KG1 (cell line): ENCODE data around the gene CATSPER2.
"Not testable (repeated sequence)": the region's sequence is repeated elsewhere in the genome, so short reads cannot be mapped to it uniquely, and the experiment has no call there.

Source experiments
- DNase-seq: peaks from one replicate; lab custom pipeline; 2025; lab: John Stamatoyannopoulos, UW

The CATSPER2 gene

DNA sequence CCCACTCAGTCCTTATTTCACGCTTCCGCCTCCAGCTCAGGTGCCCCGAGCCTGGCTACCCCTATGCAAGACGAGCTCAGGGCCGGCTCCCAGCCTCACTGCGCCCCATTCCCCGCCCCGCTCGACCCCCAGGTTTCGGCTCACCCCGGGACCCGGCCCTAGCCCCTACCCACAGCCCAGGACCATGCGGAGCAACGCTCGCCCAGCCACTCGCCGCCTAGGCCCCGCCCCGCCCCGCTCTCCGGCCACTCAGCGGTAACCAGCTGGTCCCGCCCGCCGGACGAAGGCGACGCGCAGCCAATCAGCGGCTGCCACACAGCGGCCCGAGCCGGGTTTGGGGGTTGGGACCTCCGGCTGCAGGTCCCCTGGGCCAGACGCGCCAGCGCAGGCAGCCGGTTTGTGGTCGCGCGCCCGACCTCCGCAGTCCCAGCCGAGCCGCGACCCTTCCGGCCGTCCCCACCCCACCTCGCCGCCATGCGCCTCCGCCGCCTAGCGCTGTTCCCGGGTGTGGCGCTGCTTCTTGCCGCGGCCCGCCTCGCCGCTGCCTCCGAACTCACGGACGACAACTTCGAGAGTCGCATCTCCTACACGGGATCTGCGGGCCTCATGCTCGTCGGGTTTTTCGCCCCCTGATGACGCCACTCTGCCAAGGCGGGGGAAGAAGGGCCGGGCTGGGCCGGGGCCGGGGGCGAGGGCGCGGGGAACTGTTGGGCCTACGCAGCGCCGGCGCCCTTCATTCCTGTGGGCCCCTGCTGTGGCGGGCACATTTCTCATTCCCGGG is at the start of gene CATSPER2:
Gene CATSPER2, minus strand, starts transcription at position 196 of the 781 bp plus-strand sequence. CDS start 783 bp downstream, outside the sequence.
- DNase-seq: no peak

DNA sequence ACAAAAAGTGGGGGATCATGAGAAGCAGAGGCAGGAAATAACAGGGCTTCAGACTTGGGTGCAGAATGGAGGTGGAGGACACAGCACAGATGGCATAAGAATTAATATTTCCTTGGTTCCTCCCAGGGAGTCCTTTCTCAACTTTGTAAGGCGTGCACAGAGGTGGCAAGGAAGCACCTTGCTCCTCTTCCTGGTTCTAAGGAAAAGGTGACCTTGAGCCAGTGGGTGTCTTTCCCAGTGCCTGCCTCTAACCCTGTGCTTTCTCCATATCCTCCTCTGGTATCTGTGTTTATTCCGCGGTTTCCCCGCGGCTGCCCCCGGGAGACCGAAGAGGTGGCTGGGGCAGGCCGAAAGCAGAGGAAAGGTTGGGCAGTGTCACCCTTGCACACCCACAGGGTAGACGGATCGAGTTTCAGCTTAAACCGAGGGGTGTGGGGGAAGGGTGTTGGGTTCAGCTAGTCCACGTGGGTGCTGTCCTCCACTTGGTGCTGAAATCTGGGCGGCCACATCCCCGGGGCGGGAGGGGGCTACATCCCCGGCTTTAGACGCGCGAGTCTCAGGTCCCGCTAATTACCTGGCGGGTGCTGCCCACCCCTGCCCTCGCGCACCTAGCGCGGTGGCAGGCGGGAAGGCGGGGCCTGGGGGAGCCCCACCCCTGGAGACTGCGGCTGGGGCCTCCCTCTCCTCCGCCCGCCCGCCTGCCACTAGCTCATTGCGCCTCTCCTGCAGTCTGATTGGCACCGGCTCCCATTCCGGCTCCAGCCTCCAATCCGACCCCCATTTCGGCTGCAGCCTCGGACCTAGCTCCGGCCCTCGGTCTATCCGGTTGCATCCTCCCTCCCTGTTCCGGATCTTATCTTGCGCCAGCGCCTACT is 44.7 kb upstream of the CATSPER2 start, which contains the start of gene CKMT1A:
Gene CKMT1A, plus strand, starts transcription at position 712 of the 875 bp plus-strand sequence. CDS start 192 bp downstream, outside the sequence.
- not testable (repeated sequence) for DNase-seq

DNA sequence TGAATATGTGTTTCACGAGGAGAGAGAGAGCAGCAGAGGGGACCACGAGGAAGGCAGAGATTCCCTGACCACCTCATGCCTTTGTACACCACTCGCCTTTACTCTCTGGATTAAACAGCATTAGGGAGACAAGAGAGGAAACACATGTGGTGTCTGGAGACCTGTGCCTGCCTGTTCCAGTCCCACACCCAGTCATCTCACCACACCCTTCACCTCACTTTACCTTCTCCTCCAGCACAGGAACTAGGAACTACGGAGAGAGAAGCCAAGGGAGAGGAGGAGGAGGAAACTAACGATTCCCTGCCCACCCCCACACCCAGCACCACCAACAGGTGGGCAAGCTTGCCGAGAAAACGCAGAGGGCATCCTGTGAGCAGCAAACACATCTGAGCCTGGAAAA is 44.0 kb upstream of the CATSPER2 start:
- not testable (repeated sequence) for DNase-seq

DNA sequence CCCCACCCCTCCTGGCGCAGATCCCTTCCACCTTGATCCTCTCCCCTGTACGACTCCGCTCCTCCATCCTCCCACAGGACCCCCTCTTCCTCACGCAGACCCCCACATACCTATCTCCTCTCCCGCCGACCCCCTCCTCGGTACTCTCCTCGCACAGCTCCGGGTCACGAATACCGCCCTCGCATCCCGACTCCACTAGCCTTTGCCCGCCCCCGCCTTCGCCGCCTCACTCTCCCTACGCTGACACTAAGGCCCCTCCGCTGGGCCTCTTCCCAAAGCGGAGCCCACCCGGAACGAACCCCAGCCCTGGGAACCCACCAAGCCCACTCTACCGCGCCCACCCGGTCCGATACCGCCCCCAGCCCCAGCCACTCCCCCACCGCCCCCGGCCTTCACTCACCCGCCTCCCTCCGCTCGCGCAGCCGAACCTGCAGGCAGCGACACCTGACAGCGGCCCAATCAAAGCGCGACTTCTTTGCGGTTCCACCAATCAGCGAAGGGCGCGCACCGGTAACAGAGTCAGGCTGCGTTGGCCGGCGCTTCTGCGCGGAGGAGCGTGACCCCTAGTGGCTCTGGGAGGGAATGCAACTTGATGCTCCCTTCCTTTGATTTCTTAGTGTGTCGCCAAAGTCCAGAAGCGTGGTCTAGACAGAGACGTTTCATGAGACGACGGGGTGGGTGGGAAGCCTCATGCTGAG is 41.1 kb upstream of the CATSPER2 start:
- not testable (repeated sequence) for DNase-seq

DNA sequence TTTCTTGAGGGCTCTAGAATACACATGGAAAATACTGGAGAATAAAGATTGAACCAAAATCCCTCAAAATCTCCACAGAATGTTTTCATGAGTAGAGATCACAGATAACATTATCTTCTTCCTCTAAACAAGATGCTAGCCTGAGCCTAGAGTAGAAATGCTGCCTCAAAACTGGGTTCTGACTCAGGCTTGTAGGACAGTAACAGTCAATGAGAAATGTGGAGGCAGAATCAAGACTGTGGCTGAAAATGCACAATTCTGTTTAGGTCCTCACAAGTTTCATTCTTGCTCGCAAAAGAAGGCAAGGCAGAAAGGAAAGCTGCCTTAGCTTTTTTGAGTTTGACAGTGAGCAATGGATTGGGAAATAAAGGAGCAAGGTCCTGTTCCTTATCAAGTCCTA is 25.5 kb upstream of the CATSPER2 start:
- DNase-seq: not testable (repeated sequence)

DNA sequence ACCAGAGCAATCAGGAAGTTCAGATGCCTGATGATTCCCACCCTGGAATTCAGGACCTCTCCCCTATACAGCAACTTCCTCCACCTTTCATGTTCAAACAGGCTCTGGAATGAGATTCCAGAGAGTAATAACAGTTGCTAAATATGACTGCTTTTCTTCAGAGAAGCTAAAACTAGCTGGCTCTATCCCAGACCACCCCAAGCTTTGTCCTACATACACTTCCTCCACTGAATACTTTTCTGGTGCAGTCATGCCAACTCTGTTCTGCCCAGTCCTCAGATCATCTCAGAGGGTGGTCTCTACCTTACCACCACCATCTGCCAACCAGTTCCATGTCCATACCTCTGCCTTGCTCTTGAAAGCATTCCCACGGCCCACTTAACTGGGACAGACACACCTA is 17.5 kb upstream of the CATSPER2 start:
- DNase-seq: not testable (repeated sequence)

DNA sequence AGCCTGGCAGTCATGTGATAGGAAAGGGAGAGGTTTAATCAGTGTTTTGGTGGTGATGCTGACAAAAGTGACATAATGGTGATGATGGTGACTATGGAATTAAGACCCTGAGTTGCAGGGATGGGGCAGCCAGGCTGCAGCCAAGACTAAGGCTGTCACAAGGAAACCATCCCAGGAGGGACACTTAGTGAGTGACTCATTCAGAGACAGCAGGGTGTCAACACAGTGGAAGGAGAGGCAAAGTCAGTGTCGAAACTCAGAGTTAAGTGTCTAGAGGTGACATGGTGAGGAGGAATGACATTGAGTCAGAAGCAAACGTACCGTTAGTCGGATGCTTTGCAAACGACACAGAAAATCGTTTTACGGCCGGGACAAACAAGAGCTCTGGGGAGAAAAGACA is 14.7 kb upstream of the CATSPER2 start:
- not testable (repeated sequence) for DNase-seq

DNA sequence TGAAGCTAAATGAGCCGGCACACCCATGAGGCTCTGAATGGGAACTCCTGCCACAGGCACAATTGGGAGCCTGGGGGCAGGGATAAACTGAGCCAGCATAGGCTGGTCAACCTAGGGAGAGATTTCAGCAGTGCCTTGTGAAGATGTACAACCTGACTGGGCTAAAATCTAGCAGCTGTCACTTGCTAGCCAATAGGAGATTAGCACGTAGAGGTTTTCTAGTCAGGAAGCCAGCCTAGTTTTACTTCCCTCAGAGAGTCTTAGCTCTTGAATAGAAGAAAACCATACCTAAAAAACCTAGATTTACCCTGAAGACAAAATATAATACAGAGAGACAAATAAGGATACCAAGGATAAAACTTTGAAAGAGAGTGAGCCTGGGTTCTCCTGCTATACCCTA is 13.6 kb upstream of the CATSPER2 start:
- DNase-seq: not testable (repeated sequence)

DNA sequence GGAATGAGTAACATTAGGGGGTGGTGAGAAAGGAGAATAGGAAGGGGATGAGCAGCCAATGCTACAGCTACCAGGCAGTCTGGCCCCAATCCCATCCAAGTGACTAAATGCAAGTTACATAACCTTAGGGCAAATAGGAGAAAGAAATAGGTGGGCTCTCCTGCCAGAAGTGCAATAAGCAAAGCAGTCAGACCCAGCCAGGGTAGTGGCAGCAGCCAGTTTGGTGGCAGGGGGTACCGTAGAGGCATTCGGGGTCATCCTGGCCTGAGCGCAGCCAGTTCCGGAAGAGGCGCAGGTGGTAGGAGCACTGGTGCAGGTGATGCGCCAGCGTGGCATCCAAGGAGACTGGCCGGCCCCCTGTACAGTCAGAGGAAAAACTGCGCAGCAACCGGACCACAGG is 11.1 kb upstream of the CATSPER2 start:
- not testable (repeated sequence) for DNase-seq

DNA sequence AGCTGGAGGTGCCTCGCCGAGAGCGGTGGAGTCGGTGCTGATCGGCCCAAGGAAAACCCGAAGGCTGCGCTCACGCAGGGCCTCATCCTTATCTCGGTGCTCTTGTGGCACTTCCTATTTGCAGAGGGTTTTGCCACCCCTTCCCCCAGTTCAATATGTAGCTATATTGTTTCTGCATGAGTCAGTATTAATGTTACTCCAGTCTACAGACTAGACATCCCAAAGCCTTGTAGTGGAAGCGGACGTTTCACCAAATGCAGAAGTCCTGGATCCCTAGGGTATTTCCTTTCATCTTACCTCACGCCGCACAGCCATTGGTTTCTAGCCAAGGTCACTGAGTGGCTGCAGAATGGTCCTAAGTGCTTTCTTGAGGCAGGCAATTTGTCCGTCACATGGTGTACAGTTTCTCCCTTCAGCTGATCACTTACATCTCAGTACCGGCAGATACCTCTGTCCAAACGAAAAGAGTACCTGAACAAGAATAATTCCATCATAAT is 834 bp upstream of the CATSPER2 start:
- DNase-seq: not testable (repeated sequence)

DNA sequence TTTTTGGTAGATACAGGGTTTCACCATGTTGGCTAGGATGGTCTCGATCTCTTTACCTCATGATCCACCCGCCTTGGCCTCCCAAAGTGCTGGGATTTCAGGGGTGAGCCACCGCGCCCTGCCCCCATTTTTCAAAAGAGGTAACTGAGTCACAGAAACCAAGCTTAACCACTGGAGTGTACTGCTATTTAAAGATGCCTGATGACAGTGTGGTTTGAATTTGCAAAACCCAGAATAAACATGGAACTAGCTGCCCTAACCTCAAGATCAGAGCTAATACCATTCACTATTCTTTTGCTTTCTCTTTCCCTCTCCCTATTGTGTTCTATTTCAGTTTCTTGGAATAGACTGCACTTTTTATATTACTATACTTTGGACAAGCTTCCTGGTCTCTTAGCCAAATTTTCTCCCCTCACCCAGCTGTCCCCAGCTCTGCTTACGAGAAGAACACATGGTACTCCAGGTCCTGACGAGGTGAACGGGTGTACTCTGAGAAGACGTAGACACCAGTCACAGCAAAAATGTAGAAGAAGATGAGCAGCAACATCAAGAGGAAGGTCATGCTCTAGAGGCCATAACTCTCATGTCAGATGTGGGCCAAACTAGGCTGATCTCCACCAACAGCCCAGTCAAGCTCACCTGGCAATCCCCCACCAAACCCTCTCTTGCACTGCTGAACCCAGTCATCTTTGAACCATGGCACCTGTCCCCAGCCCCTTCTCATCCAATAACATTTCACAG is 10.0 kb downstream of the CATSPER2 start:
- not testable (repeated sequence) for DNase-seq

DNA sequence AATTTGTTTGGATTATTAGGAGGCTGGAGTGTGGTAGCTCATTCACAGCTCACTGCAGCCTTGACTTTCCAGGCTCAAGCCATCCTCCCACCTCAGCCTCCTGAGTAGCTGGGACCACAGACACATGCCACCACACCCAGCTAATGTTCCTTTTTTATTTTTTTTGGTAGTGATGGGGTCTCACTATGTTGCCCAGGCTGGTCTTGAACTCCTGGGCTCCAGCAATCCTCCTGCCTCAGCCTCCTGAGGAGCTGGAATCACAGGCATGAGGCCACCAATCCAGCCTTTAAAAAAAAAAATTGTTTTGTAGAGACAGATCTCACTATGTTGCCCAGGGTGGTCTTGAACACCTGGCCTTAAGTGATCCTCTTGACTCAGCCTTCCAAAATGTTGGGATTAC is 21.7 kb downstream of the CATSPER2 start:
- DNase-seq: not testable (repeated sequence)

DNA sequence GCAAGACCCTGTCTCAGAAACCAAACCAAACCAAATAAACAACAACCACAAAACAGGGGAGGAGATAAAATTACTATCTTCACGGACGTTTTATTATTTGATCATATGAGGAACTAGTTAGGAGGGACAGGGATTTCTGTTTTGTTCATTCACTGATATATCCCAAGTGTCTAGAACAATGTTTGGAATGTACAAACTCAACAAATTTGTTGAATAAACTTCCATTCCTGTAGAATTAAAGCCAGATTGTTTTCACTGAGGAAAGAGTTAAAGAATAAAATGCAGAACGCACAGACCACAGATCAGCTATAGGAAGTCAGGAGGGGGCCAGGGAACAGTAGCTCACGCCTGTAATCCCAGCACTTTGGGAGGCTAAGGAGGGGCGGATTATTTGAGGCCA is 23.5 kb downstream of the CATSPER2 start:
- no peak for DNase-seq

DNA sequence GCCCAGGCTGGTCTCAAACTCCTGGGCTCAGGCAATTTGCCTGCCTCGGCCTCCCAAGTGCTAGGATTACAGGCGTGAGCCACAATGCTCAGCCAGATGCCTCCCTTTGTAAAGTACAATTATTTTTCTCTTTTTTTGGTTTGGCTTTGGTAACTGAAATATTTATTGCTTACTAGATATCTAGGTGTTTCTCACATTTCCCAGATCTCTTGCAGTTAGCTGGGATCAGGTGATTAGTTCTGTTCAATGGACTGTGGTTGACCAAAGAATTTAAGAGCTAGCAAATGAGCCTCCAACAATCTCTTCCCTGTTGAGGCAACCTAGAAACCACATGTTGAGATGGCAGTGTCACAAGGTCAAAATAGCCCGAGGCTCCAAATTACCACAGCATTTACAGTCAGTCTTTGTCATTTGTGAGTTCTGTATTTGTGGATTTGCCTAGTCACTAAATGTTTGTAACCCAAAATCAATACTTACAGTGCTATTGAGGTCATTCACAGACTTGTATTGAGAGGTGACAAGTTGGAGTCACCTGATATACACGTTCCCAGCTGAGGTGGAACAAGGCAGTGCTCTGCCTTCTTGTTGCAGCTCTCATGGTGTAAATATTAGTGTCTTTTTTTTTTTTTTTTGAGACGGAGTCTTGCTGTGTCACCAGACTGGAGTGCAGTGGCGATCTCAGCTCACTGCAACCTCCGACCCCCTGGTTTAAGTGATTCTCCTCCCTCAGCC is 26.4 kb downstream of the CATSPER2 start:
- DNase-seq: not testable (repeated sequence)

DNA sequence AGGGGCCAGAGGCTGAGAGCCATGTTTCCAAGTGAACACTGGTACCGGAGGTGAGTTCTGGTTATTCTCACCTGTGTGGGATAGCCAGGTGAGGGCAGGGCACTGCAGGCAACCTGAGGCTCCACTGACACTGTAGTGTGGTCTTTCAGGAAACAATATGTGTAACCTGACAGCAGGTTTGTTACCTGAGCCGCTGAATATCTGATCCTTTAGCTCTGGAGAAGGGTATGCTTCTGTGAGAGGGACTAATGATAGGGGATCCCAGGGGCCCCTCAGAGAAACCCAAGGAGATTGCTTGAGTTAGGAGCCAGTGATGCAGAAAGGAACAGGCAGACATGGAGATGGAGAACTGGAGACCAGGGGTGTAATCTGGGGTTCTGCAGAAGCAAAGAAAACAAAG is 29.9 kb downstream of the CATSPER2 start, which contains the start of gene STRC:
Gene STRC, minus strand, starts transcription at position 101 of the 400 bp plus-strand sequence. Its CDS starts 78 bp downstream, at position 23.
- DNase-seq: not testable (repeated sequence)

DNA sequence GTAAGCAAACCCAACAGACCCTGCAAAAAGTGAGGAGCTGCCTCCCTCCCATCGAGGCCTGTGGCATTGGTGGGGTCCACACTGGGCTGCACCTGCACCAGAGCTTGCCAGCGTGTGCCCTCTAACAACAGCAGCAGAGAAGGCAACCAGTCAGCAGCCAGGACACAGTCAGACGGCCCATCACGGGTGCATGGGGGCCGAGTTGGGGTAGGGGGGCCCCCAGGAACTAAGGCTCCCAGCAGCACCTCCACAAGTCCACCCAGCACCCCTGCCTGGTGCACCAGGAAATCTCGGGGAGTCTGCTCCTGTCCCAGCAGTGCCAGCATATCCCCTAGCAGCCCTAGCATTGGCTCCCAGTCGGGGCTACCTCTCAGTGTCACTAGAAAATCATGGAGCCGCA is 30.9 kb downstream of the CATSPER2 start:
- DNase-seq: not testable (repeated sequence)

DNA sequence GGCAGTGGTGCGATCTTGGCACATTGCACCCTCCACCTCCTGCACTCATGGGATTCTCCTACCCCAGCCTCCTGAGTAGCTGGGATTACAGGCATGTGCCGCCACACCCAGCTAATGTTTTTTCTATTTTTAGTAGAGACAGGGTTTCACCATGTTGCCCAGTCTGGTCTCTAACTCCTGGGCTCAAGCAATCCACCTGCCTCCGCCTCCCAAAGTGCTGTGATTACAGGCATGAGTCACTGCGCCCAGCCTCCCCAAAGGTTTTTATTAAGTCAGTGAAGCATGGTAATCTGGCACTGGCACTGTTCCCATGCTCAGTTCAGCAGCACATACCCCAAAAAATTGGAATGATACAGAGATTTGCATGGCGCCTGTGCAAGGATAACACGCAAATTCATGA is 46.4 kb downstream of the CATSPER2 start:
- DNase-seq: not testable (repeated sequence)

DNA sequence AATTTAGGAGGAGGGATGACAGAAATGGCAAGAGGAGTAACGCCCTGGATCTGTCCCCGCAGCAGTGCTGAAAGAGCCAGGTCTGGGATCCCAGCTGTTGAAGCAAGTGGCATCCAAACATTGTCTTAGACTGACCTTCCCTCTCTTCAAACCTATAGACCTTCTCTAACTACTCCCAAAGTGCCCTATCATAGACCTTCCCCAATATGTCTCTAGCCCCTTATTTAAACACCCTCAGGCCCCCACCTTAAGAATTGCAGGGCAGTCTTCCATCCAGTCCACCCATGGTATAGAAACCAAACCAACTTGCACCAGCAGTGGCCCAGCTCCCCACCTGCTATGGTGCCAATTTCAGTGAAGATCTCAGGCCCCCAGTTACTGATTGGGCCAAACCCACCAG is 48.4 kb downstream of the CATSPER2 start:
- not testable (repeated sequence) for DNase-seq

DNA sequence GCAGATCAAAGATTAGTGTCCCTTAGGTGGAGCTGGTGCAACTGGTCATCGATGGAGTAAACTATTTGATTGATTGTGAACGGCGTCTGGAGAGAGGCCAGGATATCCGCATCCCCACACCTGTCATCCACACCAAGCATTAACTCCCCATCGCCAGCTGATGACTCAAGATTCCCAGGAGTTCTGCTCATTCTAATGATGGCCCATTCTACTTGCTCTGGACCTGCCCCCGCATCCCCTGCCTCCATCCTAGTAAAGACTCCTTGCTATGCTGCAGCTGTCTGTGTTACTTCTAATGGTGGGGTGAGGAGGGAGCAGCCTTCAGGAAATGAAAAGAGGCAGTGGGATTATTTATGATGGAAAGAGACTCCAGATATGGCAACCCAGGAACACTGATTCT is 49.5 kb downstream of the CATSPER2 start:
- DNase-seq: not testable (repeated sequence)
